Thyroid gland (tissue), 4 donors: ENCODE measurements around the gene PCSK2. TPM values are rescaled to one million over a fixed set of nuclear protein-coding genes. Genes with fewer than 3 reads are reported as not detected.

Experiments
- DNase-seq, 2 donors: peaks; one replicate each; pipeline ENCODE4 v3.0.0-alpha.2; 2019
- H3K27ac ChIP-seq, 3 donors: fragments of 200-600 bp; sonication (generic); 1 replicate in 2 of 3; 2 replicates in 1 of 3; pipeline ENCODE4 v1.5.1; 2016 to 2019; ENCODE audit warnings: mild to moderate bottlenecking in 1 of 3, moderate library complexity in 1 of 3
- H3K27me3 ChIP-seq: fragments of 200-600 bp; sonication (generic); one replicate; pipeline ENCODE4 v1.5.1; 2019
- H3K36me3 ChIP-seq, 2 donors: fragments of 200-600 bp; sonication (generic); one replicate each; pipeline ENCODE4 v1.5.1; 2016 to 2019
- H3K4me1 ChIP-seq, 2 donors: fragments of 200-600 bp; sonication (generic); one replicate each; pipeline ENCODE4 v1.5.1; 2017 to 2019
- H3K4me3 ChIP-seq, 3 donors: fragments of 200-600 bp; sonication (generic); replicated peaks in 1 of 3; 1 replicate in 2 of 3; 2 replicates in 1 of 3; pipeline ENCODE4 v1.5.1; 2016; ENCODE audit warnings: mild to moderate bottlenecking in 1 of 3
- H3K9me3 ChIP-seq: fragments of 200-600 bp; sonication (generic); one replicate; pipeline ENCODE4 v1.5.1; 2017
- CTCF ChIP-seq, 6 experiments: fragments of 200-600 bp in 3 of 6; fragments of 450-650 bp in 3 of 6; sonication (generic) in 3 of 6; IDR thresholded peaks; one replicate each; pipeline ENCODE4 v1.5.1; 2016 to 2019; ENCODE audit warnings: antibody characterized with exemption in 6 of 6, mild to moderate bottlenecking in 2 of 6, inconsistent platforms in 1 of 6, moderate library complexity in 1 of 6
- POLR2A ChIP-seq, 2 donors: fragments of 450-650 bp; IDR thresholded peaks; one replicate each; pipeline ENCODE4 v1.6.1; 2017; ENCODE audit warnings: antibody characterized with exemption in 2 of 2, mild to moderate bottlenecking in 2 of 2, moderate library complexity in 1 of 2
- WGBS, 2 donors: methylation state at CpG; one replicate each; pipeline ENCODE4 v1.1.5; 2017; 5-methylcytosine and 5-hydroxymethylcytosine counted together
- intact Hi-C: fragments of 100-400 bp; cut with DNase I; formaldehyde crosslinking; loops from one replicate; pipeline ENCODE4 v1.15.1; 2023
- total RNA-seq, 4 donors: library from RNA; depleted of rRNA; stranded (reverse); fragments of >200 nt; gene quantifications; one replicate each; pipeline ENCODE4 v1.2.3, GENCODE V29; 2016

The PCSK2 gene
- total RNA-seq, 4 donors from 2014 or later: 43.2 to 242 (median 112) TPM

GRCh38 chr20:17490501-17490900 lies 263.7 kb downstream of the PCSK2 start:
- Histone ChIP-seq H3K4me3 (no peak overlapping the region), H3K4me1 (no peaks in the 10 kb centered on the region), H3K27me3 (no peaks in the 10 kb centered on the region), H3K27ac (no peak overlapping the region), H3K9me3 (no peaks in the 10 kb centered on the region), H3K36me3 (no peaks in the 10 kb centered on the region)
- no peak for DNase-seq
- TF ChIP-seq CTCF (IDR thresholded peaks at IDR 0.05) (no peak), POLR2A (IDR thresholded peaks at IDR 0.05) (no peak)
- intact Hi-C loops: no loop called here
- 91 to 92% methylated on average over 7 of the region's 7 CpGs for WGBS, 2 donors

- no peak for DNase-seq
- intact Hi-C loops: no loop called here
Observed at GRCh38 chr20:17491041-17491440, 264.2 kb downstream of the PCSK2 start.

GRCh38 chr20:17491488-17491887 lies 264.6 kb downstream of the PCSK2 start:
- no peaks in the 10 kb centered on the region for H3K4me1 ChIP-seq
- no peaks in the 10 kb centered on the region for H3K9me3 ChIP-seq
- DNase-seq: no peak
- no peak overlapping the region for H3K4me3 ChIP-seq
- H3K27ac ChIP-seq: no peak overlapping the region
- 93 to 94% methylated on average over 4 of the region's 4 CpGs for WGBS, 2 donors
- TF ChIP-seq POLR2A (IDR thresholded peaks at IDR 0.05): no peak
- no peak for TF ChIP-seq CTCF (IDR thresholded peaks at IDR 0.05)
- no peaks in the 10 kb centered on the region for H3K36me3 ChIP-seq
- intact Hi-C loops: no loop called here
- H3K27me3 ChIP-seq: no peaks in the 10 kb centered on the region

More at GRCh38 chr20:17491041-17491440, 264.2 kb downstream of the PCSK2 start:
- no peak overlapping the region for H3K27ac ChIP-seq
- H3K27me3 ChIP-seq: no peaks in the 10 kb centered on the region
- H3K4me1 ChIP-seq: no peaks in the 10 kb centered on the region
- no peaks in the 10 kb centered on the region for H3K9me3 ChIP-seq
- WGBS, 2 donors: 73 to 91% methylated on average over 11 of the region's 11 CpGs
- H3K36me3 ChIP-seq: no peaks in the 10 kb centered on the region
- TF ChIP-seq CTCF (IDR thresholded peaks at IDR 0.05) (no peak), POLR2A (IDR thresholded peaks at IDR 0.05) (no peak)
- no peak overlapping the region for H3K4me3 ChIP-seq

GRCh38 chr20:17493173-17493572 lies 266.3 kb downstream of the PCSK2 start:
- intact Hi-C loops: no loop called here
- no peak for DNase-seq
- Histone ChIP-seq H3K4me1 (peaks cover 0 to 7% of the 10 kb centered on the region in 2 donors), H3K27me3 (no peaks in the 10 kb centered on the region), H3K27ac (no peak overlapping the region), H3K4me3 (no peak overlapping the region), H3K9me3 (no peaks in the 10 kb centered on the region), H3K36me3 (no peaks in the 10 kb centered on the region)
- TF ChIP-seq CTCF (IDR thresholded peaks at IDR 0.05) (no peak), POLR2A (IDR thresholded peaks at IDR 0.05) (no peak)
- WGBS, 2 donors: 90 to 91% methylated on average over 2 of the region's 2 CpGs

- intact Hi-C loops: no loop called here
- Histone ChIP-seq H3K4me3 (no peak overlapping the region), H3K4me1 (peaks cover 0 to 9% of the 10 kb centered on the region in 2 donors), H3K27me3 (no peaks in the 10 kb centered on the region), H3K9me3 (no peaks in the 10 kb centered on the region), H3K27ac (no peak overlapping the region), H3K36me3 (no peaks in the 10 kb centered on the region)
- 94 to 96% methylated on average over 7 of the region's 7 CpGs for WGBS, 2 donors
- no peak for DNase-seq
- TF ChIP-seq CTCF (IDR thresholded peaks at IDR 0.05) (no peak), POLR2A (IDR thresholded peaks at IDR 0.05) (no peak)
Observed at GRCh38 chr20:17494201-17494600, 267.4 kb downstream of the PCSK2 start.
